Caco-2 (cell line): Measurements from ENCODE around the gene APOBEC3C. TPM values are rescaled to one million over a fixed set of nuclear protein-coding genes. Genes with fewer than 3 reads are reported as not detected.
A peak's percentile ranks its signal among the peaks of the same experiment; 100 is the strongest.
"Not testable (repeated sequence)": the region's sequence is repeated elsewhere in the genome, so short reads cannot be mapped to it uniquely, and the experiment has no call there.

Experiments
- BruUV-seq: library from RNA; stranded (reverse); fragments of 400-500 nt; replicated peaks from 2 replicates; lab custom pipeline; 2021; lab: Mats Ljungman, UMichigan
- CTCF ChIA-PET: fragments of 300-600 bp; sonication (Branson Sonifier 250); formaldehyde crosslinking; loops from one replicate; lab custom pipeline; 2022; ENCODE audit warnings: antibody characterized with exemption; lab: Charles Lee
- POLR2A ChIA-PET: fragments of 300-600 bp; sonication (Branson Sonifier 250); formaldehyde crosslinking; loops from one replicate; lab custom pipeline; 2022; ENCODE audit warnings: antibody characterized with exemption; lab: Charles Lee
- DNase-seq, 2 experiments: peaks; one replicate each; pipeline versions ENCODE4 v3.0.0 to v3.0.0-alpha.2; 2020 to 2022
- H3K27me3 ChIP-seq: replicated peaks from 2 replicates; pipeline ENCODE4 v1.6.0; 2011; ENCODE audit warnings: low read length; ENCODE audit not compliant: control insufficient read depth, insufficient read depth
- H3K36me3 ChIP-seq: 2 replicates; pipeline ENCODE4 v1.5.1; 2011; ENCODE audit warnings: low read length; ENCODE audit not compliant: control insufficient read depth, insufficient read depth
- H3K4me1 ChIP-seq: fragments of 250-450 bp; sonication (Bioruptor Pico); 2 replicates; pipeline ENCODE4 v1.5.1; 2020; ENCODE audit warnings: mild to moderate bottlenecking
- H3K4me3 ChIP-seq: 2 replicates; pipeline ENCODE4 v1.5.1; 2011; ENCODE audit warnings: low read depth, mild to moderate bottlenecking, control low read depth, low read length
- H3K9me3 ChIP-seq: fragments of 250-450 bp; sonication (Bioruptor Pico); 2 replicates; pipeline ENCODE4 v1.5.1; 2020; ENCODE audit warnings: mild to moderate bottlenecking, moderate library complexity
- H3K27ac Mint-ChIP-seq: one replicate; pipeline ENCODE4 v1.8.0; 2022; ENCODE audit warnings: mixed read lengths; ENCODE audit not compliant: unreplicated experiment
- H3K27me3 Mint-ChIP-seq: one replicate; pipeline ENCODE4 v1.8.0; 2022; ENCODE audit warnings: mixed read lengths; ENCODE audit not compliant: insufficient read depth, unreplicated experiment
- H3K36me3 Mint-ChIP-seq: one replicate; pipeline ENCODE4 v1.8.0; 2022; ENCODE audit warnings: mild to moderate bottlenecking, mixed read lengths; ENCODE audit not compliant: insufficient read depth, unreplicated experiment
- H3K4me1 Mint-ChIP-seq: one replicate; pipeline ENCODE4 v1.8.0; 2022; ENCODE audit warnings: low read depth, mixed read lengths; ENCODE audit not compliant: unreplicated experiment
- H3K4me3 Mint-ChIP-seq: one replicate; pipeline ENCODE4 v1.8.0; 2022; ENCODE audit warnings: mild to moderate bottlenecking, moderate library complexity, mixed read lengths; ENCODE audit not compliant: unreplicated experiment
- H3K9me3 Mint-ChIP-seq: one replicate; pipeline ENCODE4 v1.8.0; 2022; ENCODE audit warnings: mixed read lengths; ENCODE audit not compliant: unreplicated experiment
- CTCF ChIP-seq, 2 experiments: fragments of 200-600 bp in 1 of 2; IDR thresholded peaks; 1 replicate in 1 of 2; 2 replicates in 1 of 2; pipeline versions ENCODE4 v1.5.1 to v1.8.0; 2011 to 2022; ENCODE audit warnings: antibody characterized with exemption in 1 of 2, control low read depth in 1 of 2, inconsistent platforms in 1 of 2, low read depth in 1 of 2, low read length in 1 of 2, mild to moderate bottlenecking in 1 of 2, moderate library complexity in 1 of 2; ENCODE audit not compliant: insufficient read depth in 1 of 2, severe bottlenecking in 1 of 2, unreplicated experiment in 1 of 2
- intact Hi-C: fragments of 100-400 bp; cut with micrococcal nuclease; formaldehyde crosslinking; loops from one replicate; pipeline ENCODE4 v1.10.0; 2022; ENCODE audit not compliant: unreplicated experiment
- total RNA-seq: library from RNA; stranded (reverse); gene quantifications from 2 replicates; pipeline ENCODE4 v1.2.3, GENCODE V29; 2022

APOBEC3C gene
- total RNA-seq, 1 experiment from 2014 or later, result 25.1 TPM

GRCh38 chr22:39012533-39013511, 1.2 kb upstream of the APOBEC3C start:
- Histone ChIP-seq H3K27me3 (no peaks in the 10 kb centered on the region), H3K4me3 (no peak overlapping the region), H3K36me3 (no peaks in the 10 kb centered on the region), H3K9me3 (no peaks in the 10 kb centered on the region), H3K4me1 (peaks cover 21% of the 10 kb centered on the region)
- H3K4me1 Mint-ChIP-seq, result peaks cover 30% of the 10 kb centered on the region
- no peak overlapping the region for H3K27ac Mint-ChIP-seq
- TF ChIP-seq CTCF (IDR thresholded peaks at IDR 0.05; ENCODE audit: insufficient read depth in 1 of 2, low read depth in 1 of 2, low read length in 1 of 2, severe bottlenecking in 1 of 2, unreplicated experiment in 1 of 2), result no peak
- no peaks in the 10 kb centered on the region for H3K27me3 Mint-ChIP-seq
- no peak overlapping the region for H3K4me3 Mint-ChIP-seq
- ChIA-PET POLR2A (no interaction called here), CTCF (no interaction called here)
- H3K36me3 Mint-ChIP-seq, result peaks cover 5% of the 10 kb centered on the region
- no peaks in the 10 kb centered on the region for H3K9me3 Mint-ChIP-seq
- DNase-seq, result no peak
- intact Hi-C loops, result no loop called here
- no TSS peak for BruUV-seq

GRCh38 chr22:39013561-39013941, 506 bp upstream of the APOBEC3C start:
- CTCF ChIA-PET, H3K9me3 Mint-ChIP-seq, H3K27me3 ChIP-seq, H3K36me3 ChIP-seq, intact Hi-C loops, H3K4me3 ChIP-seq, H3K36me3 Mint-ChIP-seq, DNase-seq, BruUV-seq, H3K9me3 ChIP-seq, POLR2A ChIA-PET, H3K27me3 Mint-ChIP-seq: not testable (repeated sequence)
- peak overlapping the region; percentile 81 for H3K4me3 Mint-ChIP-seq
- peaks cover 21% of the 10 kb centered on the region for H3K4me1 ChIP-seq
- peaks cover 30% of the 10 kb centered on the region for H3K4me1 Mint-ChIP-seq
- peak overlapping the region; percentile 85 for H3K27ac Mint-ChIP-seq

- CTCF ChIA-PET, result interaction anchor here (0.9 kb wide), 2 partner anchors 96 to 145 kb away, joined by 3 to 4 read pairs; no protein-coding TSS in a partner anchor
- BruUV-seq, H3K36me3 Mint-ChIP-seq, H3K9me3 ChIP-seq, H3K27me3 Mint-ChIP-seq, DNase-seq, POLR2A ChIA-PET, H3K36me3 ChIP-seq, H3K9me3 Mint-ChIP-seq, H3K27me3 ChIP-seq: not testable (repeated sequence)
- Mint-ChIP-seq H3K4me1 (peaks cover 30% of the 10 kb centered on the region), H3K27ac (peak overlapping the region; percentile 85), H3K4me3 (peak overlapping the region; percentile 81)
- Histone ChIP-seq H3K4me3 (peak overlapping the region; percentile 41), H3K4me1 (peaks cover 21% of the 10 kb centered on the region)
- intact Hi-C loops, result loop anchor here (1.0 kb wide), 1 partner anchor 104 kb away; no protein-coding TSS in a partner anchor
These were observed 665 bp downstream of the APOBEC3C start for GRCh38 chr22:39014723-39015121.

GRCh38 chr22:39016592-39016991, 2.5 kb downstream of the APOBEC3C start:
- peaks cover 26% of the 10 kb centered on the region for H3K4me1 Mint-ChIP-seq

More at GRCh38 chr22:39016592-39016991, 2.5 kb downstream of the APOBEC3C start:
- H3K27me3 ChIP-seq, result no peaks in the 10 kb centered on the region
- H3K4me3 ChIP-seq, result no peak overlapping the region
- no peaks in the 10 kb centered on the region for H3K9me3 Mint-ChIP-seq
- no peak for DNase-seq
- no peak overlapping the region for H3K27ac Mint-ChIP-seq
- TF ChIP-seq CTCF (IDR thresholded peaks at IDR 0.05; ENCODE audit: insufficient read depth in 1 of 2, low read depth in 1 of 2, low read length in 1 of 2, severe bottlenecking in 1 of 2, unreplicated experiment in 1 of 2), result no peak
- H3K27me3 Mint-ChIP-seq, result no peaks in the 10 kb centered on the region
- CTCF ChIA-PET, result no interaction called here
- H3K9me3 ChIP-seq, result no peaks in the 10 kb centered on the region
- no peak overlapping the region for H3K4me3 Mint-ChIP-seq
- intact Hi-C loops, result no loop called here
- no peaks in the 10 kb centered on the region for H3K36me3 ChIP-seq
- peaks cover 21% of the 10 kb centered on the region for H3K4me1 ChIP-seq
- peaks cover 5% of the 10 kb centered on the region for H3K36me3 Mint-ChIP-seq
- POLR2A ChIA-PET, result interaction anchor here (0.6 kb wide), 1 partner anchor 16 kb away, joined by 11 read pairs; no protein-coding TSS in a partner anchor
- no TSS peak for BruUV-seq
